Neural cell (in vitro differentiated cells): Measurements from ENCODE around the gene MRPL58. TPM values are rescaled to one million over a fixed set of nuclear protein-coding genes. Genes with fewer than 3 reads are reported as not detected.
A peak's percentile ranks its signal among the peaks of the same experiment; 100 is the strongest.

Source experiments
- H2AFZ ChIP-seq: fragments of 200-600, 300-800 bp; sonication (generic), shearing (Covaris generic); 2 replicates; pipeline ENCODE4 v1.6.0; 2014; ENCODE audit warnings: low read depth, mild to moderate bottlenecking, antibody characterized with exemption, low read length, moderate library complexity
- H3F3A ChIP-seq: fragments of 200-600 bp; shearing (Covaris generic); 2 replicates; pipeline ENCODE4 v1.6.1; 2016; ENCODE audit warnings: mild to moderate bottlenecking, moderate library complexity, mixed read lengths, antibody characterized with exemption, low read length; ENCODE audit not compliant: insufficient read depth, poor library complexity, severe bottlenecking
- H3K27ac ChIP-seq: fragments of 200-600, 300-800 bp; sonication (generic), shearing (Covaris generic); 2 replicates; pipeline ENCODE4 v1.5.1; 2014; ENCODE audit warnings: mild to moderate bottlenecking, low read length, moderate library complexity
- H3K27me3 ChIP-seq: fragments of 300-800, 200-600 bp; sonication (generic), shearing (Covaris generic); 2 replicates; pipeline ENCODE4 v1.6.0; 2014; ENCODE audit warnings: mild to moderate bottlenecking, low read depth, low read length, moderate library complexity; ENCODE audit not compliant: insufficient read depth
- H3K36me3 ChIP-seq: fragments of 300-800, 200-600 bp; sonication (generic), shearing (Covaris generic); 2 replicates; pipeline ENCODE4 v1.5.1; 2014; ENCODE audit warnings: mild to moderate bottlenecking, antibody characterized with exemption, low read length, moderate library complexity; ENCODE audit not compliant: insufficient read depth
- H3K4me2 ChIP-seq: fragments of 300-800, 200-600 bp; sonication (generic), shearing (Covaris generic); 2 replicates; pipeline ENCODE4 v1.6.0; 2014; ENCODE audit warnings: mild to moderate bottlenecking, low read length
- H3K4me3 ChIP-seq: fragments of 300-800, 200-600 bp; sonication (generic), shearing (Covaris generic); 2 replicates; pipeline ENCODE4 v1.5.1; 2014; ENCODE audit warnings: mild to moderate bottlenecking, low read length, moderate library complexity
- H3K79me2 ChIP-seq: fragments of 200-600 bp; shearing (Covaris generic); replicated peaks from 2 replicates; pipeline ENCODE4 v1.6.0; 2014; ENCODE audit warnings: mild to moderate bottlenecking, low read length, moderate library complexity; ENCODE audit not compliant: insufficient read depth
- H3K9ac ChIP-seq: fragments of 300-800, 200-600 bp; sonication (generic), shearing (Covaris generic); 2 replicates; pipeline ENCODE4 v1.6.1; 2016; ENCODE audit warnings: mild to moderate bottlenecking, low read length, mixed read lengths
- H3K9me2 ChIP-seq: fragments of 200-600 bp; shearing (Covaris generic); 2 replicates; pipeline ENCODE4 v1.6.1; 2016; ENCODE audit warnings: mild to moderate bottlenecking, low read length, mixed read lengths; ENCODE audit not compliant: insufficient read depth
- H3K9me3 ChIP-seq: fragments of 200-600, 300-800 bp; sonication (generic), shearing (Covaris generic); 2 replicates; pipeline ENCODE4 v1.6.1; 2016; ENCODE audit warnings: mild to moderate bottlenecking, mixed run types, low read length, moderate library complexity, mixed read lengths
- H4K20me1 ChIP-seq: fragments of 200-600 bp; shearing (Covaris generic); 2 replicates; pipeline ENCODE4 v1.6.1; 2016; ENCODE audit warnings: mild to moderate bottlenecking, mixed run types; ENCODE audit not compliant: insufficient read depth
- EP300 ChIP-seq: fragments of 450-650 bp; conservative IDR thresholded peaks from 2 replicates; pipeline ENCODE4 v1.6.1; 2014; ENCODE audit warnings: antibody characterized with exemption, mild to moderate bottlenecking, moderate library complexity; ENCODE audit not compliant: poor library complexity, severe bottlenecking
- EZH2 ChIP-seq: fragments of 200-600, 300-800 bp; shearing (Covaris generic), sonication (generic); IDR thresholded peaks from 2 replicates; pipeline ENCODE4 v1.6.1; 2014; ENCODE audit warnings: antibody characterized with exemption, low read length, borderline replicate concordance, mild to moderate bottlenecking; ENCODE audit not compliant: insufficient read depth, poor library complexity, severe bottlenecking
- MXI1 ChIP-seq: fragments of 450-650 bp; conservative IDR thresholded peaks from 2 replicates; pipeline ENCODE4 v1.6.1; 2014; ENCODE audit warnings: antibody characterized with exemption, mild to moderate bottlenecking; ENCODE audit not compliant: poor library complexity, severe bottlenecking
- POLR2AphosphoS5 ChIP-seq: IDR thresholded peaks from 2 replicates; pipeline ENCODE4 v1.6.1; 2012
- RAD21 ChIP-seq: fragments of 450-650 bp; conservative IDR thresholded peaks from 2 replicates; pipeline ENCODE4 v1.6.1; 2014; ENCODE audit warnings: antibody characterized with exemption, mild to moderate bottlenecking, moderate library complexity
- SMC3 ChIP-seq: fragments of 450-650 bp; conservative IDR thresholded peaks from 2 replicates; pipeline ENCODE4 v1.6.1; 2014; ENCODE audit warnings: antibody characterized with exemption, mild to moderate bottlenecking, moderate library complexity; ENCODE audit not compliant: poor library complexity
- TAF1 ChIP-seq: IDR thresholded peaks from 2 replicates; pipeline ENCODE4 v1.6.1; 2012; ENCODE audit warnings: low read depth
- polyA plus RNA-seq: library from polyadenylated mRNA; depleted of rRNA; stranded (reverse); fragments of >200 nt; gene quantifications from 2 replicates; pipeline ENCODE4 v1.2.3, GENCODE V29; 2014
- TF ChIP-seq, protein P1 (sequence below): fragments of 450-650 bp; IDR thresholded peaks from 2 replicates; pipeline ENCODE4 v1.5.1; 2014; ENCODE audit warnings: antibody characterized with exemption, mild to moderate bottlenecking, moderate library complexity; ENCODE audit not compliant: poor library complexity, severe bottlenecking
- TF ChIP-seq, protein P2 (sequence below): IDR thresholded peaks from 2 replicates; pipeline ENCODE4 v1.6.1; 2012; ENCODE audit warnings: borderline replicate concordance

MRPL58 gene
- polyA plus RNA-seq, 1 donor from 2014 or later: 47.4 TPM

DNA sequence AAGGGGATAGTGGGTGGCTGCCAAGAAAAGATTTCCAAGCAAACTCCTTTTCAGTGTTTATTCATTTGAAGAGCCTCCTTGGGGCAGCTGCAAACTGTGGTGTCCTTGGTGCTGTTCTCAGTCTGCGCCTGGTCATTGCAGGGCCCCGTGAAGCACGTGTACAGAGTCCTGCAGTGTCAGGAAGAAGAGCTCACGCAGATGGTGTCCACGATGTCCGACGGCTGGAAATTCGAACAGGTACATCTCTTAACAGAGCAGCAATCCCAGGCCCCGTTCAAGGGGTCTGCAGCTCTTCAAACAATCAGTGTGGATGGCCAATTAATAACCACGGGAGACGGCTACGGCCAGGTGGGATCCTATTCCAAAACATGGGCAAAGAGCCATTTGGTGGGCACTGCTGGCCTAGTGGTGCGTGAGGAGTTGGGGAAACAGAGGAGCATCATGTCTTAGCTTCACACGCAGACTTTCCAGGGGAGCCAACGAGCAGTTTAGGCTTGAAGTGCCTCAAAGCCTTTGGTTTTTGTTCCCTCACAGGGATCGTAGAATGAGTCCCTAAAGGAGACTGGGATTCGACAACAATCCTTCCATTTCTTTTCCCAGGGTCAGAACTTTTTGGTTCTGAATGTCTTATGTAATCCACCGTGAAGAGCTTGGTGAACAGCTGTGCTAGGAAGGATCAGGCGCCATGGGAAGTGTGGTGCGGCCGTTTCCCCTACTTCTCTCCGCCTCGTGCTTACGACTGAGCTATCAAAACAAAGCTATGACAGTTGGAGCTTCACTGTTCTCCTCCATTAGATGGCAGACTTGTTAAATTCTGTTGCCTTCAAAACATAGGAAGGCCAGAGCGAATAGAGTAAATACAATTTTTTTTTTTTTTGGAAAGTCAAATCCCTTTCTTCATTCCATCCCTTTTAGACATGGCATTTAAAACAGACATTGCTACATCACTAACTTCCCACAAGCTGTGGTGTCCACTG, 47.2 kb downstream of the MRPL58 start:
- TF ChIP-seq, protein P1, sequence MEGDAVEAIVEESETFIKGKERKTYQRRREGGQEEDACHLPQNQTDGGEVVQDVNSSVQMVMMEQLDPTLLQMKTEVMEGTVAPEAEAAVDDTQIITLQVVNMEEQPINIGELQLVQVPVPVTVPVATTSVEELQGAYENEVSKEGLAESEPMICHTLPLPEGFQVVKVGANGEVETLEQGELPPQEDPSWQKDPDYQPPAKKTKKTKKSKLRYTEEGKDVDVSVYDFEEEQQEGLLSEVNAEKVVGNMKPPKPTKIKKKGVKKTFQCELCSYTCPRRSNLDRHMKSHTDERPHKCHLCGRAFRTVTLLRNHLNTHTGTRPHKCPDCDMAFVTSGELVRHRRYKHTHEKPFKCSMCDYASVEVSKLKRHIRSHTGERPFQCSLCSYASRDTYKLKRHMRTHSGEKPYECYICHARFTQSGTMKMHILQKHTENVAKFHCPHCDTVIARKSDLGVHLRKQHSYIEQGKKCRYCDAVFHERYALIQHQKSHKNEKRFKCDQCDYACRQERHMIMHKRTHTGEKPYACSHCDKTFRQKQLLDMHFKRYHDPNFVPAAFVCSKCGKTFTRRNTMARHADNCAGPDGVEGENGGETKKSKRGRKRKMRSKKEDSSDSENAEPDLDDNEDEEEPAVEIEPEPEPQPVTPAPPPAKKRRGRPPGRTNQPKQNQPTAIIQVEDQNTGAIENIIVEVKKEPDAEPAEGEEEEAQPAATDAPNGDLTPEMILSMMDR: peak; percentile 59
- TF ChIP-seq MXI1 (no peak), RAD21 (peak; percentile 54), EZH2 (no peak), EP300 (no peak), POLR2AphosphoS5 (no peak), SMC3 (peak; percentile 57), TAF1 (no peak)
- TF ChIP-seq, protein P2, sequence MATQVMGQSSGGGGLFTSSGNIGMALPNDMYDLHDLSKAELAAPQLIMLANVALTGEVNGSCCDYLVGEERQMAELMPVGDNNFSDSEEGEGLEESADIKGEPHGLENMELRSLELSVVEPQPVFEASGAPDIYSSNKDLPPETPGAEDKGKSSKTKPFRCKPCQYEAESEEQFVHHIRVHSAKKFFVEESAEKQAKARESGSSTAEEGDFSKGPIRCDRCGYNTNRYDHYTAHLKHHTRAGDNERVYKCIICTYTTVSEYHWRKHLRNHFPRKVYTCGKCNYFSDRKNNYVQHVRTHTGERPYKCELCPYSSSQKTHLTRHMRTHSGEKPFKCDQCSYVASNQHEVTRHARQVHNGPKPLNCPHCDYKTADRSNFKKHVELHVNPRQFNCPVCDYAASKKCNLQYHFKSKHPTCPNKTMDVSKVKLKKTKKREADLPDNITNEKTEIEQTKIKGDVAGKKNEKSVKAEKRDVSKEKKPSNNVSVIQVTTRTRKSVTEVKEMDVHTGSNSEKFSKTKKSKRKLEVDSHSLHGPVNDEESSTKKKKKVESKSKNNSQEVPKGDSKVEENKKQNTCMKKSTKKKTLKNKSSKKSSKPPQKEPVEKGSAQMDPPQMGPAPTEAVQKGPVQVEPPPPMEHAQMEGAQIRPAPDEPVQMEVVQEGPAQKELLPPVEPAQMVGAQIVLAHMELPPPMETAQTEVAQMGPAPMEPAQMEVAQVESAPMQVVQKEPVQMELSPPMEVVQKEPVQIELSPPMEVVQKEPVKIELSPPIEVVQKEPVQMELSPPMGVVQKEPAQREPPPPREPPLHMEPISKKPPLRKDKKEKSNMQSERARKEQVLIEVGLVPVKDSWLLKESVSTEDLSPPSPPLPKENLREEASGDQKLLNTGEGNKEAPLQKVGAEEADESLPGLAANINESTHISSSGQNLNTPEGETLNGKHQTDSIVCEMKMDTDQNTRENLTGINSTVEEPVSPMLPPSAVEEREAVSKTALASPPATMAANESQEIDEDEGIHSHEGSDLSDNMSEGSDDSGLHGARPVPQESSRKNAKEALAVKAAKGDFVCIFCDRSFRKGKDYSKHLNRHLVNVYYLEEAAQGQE: no peak
- peaks cover 5% of the 10 kb centered on the region for H3K36me3 ChIP-seq
- no peaks in the 10 kb centered on the region for H3K79me2 ChIP-seq
- H2AFZ ChIP-seq: no peak overlapping the region
- no peak overlapping the region for H3K4me2 ChIP-seq
- H3K9me2 ChIP-seq: no peaks in the 10 kb centered on the region
- no peaks in the 10 kb centered on the region for H4K20me1 ChIP-seq
- no peak overlapping the region for H3K4me3 ChIP-seq
- no peaks in the 10 kb centered on the region for H3K9me3 ChIP-seq
- no peak overlapping the region for H3K27ac ChIP-seq
- H3K9ac ChIP-seq: no peak overlapping the region
- H3F3A ChIP-seq: no peaks in the 10 kb centered on the region
- no peaks in the 10 kb centered on the region for H3K27me3 ChIP-seq

DNA sequence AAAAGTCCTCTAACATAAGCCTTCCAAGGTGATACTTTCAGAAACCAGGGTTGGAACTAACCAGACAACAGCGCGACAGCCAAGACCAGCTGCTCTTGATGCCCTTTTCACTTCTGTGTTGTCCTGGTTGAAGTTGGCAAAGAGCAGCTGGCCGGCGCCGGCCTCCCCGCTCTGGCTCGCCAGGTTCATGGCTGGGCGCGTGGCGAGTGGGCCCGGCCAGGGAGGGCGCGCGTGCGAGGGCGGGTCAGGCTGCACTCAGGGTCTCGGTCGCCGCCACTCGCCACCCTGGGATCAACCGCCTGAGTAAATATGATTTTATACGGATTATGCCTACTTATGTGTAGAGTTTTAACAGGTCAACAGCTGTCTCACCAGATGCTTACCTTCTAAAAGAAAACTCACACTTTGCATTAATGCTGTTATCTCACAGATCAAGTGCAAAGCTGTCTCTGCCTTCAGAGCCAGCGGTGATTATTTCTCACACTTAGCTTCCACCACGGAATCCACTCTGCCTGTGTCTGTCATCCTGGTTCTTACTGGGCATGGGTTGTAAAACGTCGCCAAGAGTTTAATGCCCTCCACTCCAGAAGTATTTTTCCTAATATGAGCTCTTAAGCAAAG, 48.1 kb downstream of the MRPL58 start:
- Histone ChIP-seq H3K9ac (no peak overlapping the region), H2AFZ (no peak overlapping the region), H3K79me2 (no peaks in the 10 kb centered on the region), H3K9me2 (no peaks in the 10 kb centered on the region), H3K4me3 (no peak overlapping the region), H3K9me3 (no peaks in the 10 kb centered on the region), H3K27me3 (no peaks in the 10 kb centered on the region), H3K4me2 (no peak overlapping the region), H4K20me1 (no peaks in the 10 kb centered on the region), H3F3A (no peaks in the 10 kb centered on the region), H3K27ac (no peak overlapping the region), H3K36me3 (peaks cover 5% of the 10 kb centered on the region)
- no peak for TF ChIP-seq EP300
- TF ChIP-seq MXI1: no peak
- no peak for TF ChIP-seq SMC3
- TF ChIP-seq, protein P2: no peak
- TF ChIP-seq POLR2AphosphoS5: no peak
- no peak for TF ChIP-seq EZH2
- TF ChIP-seq RAD21: no peak
- TF ChIP-seq, protein P1: no peak
- no peak for TF ChIP-seq TAF1
